GM19043 (cell line): ENCODE data around the gene SLC9C1.
"Not testable (repeated sequence)": the region's sequence is repeated elsewhere in the genome, so short reads cannot be mapped to it uniquely, and the experiment has no call there.

ENCODE experiments used
- ATAC-seq: cut with Tn5 transposase; IDR thresholded peaks from one replicate; pipeline ENCODE4 v1.9.1; 2021; ENCODE audit warnings: low read depth; ENCODE audit not compliant: unreplicated experiment

The SLC9C1 gene

DNA sequence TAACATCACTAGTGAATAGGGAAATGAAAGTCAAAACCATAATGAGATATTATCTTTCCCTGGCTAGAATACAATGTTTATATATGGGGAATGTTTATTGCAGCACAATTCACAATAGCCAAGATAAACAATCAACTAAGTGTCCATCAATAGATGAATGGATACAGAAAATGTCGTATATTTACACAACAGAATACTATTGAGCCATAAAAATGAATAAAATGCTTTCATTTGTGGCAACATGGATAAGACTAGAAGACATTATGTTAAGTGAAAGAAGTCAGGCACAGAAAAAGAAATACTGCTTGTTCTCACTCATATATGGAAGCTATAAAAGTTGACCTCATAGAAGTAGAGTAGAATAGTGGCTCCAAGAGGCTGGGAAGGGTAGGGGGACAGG, 65.2 kb downstream of the SLC9C1 start:
- no peak for ATAC-seq

GRCh38 chr3:112200317-112200666, 93.7 kb downstream of the SLC9C1 start:
- no peak for ATAC-seq

DNA sequence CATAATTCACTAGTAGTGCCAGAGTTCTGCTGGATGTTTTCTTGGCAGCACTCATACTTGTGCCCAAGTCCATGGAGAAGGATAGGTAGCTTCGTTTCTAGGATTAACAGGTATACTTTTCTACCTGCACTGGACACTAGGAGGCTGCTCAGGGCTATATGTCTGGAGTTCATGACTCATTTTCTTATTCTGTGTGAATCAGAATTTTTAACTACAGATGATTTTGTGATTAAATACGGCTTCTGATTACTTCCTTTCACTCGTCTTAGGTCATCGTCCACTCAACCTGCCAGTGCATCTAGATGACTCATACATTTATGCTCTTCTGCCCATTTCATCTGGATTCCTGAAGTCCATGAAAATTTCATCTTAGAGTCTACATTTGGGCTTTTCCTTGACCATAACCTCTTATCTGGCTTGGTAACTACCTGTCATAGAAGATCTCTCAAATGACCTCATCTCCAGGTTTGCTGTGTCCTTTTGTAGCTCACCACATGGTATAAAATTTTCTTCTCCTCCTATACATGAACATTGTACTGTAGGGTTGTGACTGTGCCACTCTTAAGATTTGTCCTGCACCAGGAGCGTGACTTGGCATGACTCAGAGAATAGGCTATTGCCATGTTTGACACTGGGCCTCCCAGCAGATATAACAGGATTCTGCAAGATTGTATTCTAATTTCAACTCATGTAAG, 94.2 kb downstream of the SLC9C1 start:
- ATAC-seq, result no peak

DNA sequence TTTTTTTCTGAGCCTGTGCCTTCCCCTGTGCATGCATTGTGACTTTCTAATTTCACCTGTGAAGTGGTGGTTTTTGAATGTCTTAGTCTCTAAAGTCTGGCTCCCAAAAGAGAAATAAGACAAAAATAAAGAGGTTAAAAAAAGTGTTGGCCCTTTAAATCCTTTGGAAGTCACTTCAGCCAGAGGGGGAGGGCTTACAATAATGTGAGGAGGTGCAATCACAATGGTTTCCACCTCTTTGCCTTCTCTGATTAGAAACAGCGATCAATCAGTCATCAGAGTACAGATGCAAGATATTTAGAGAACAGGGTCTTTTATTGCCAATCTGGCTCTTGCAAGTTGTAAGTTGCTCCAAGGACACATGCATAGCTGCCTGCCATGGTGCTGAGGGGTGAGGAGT, 96.9 kb downstream of the SLC9C1 start:
- ATAC-seq, result no peak

DNA sequence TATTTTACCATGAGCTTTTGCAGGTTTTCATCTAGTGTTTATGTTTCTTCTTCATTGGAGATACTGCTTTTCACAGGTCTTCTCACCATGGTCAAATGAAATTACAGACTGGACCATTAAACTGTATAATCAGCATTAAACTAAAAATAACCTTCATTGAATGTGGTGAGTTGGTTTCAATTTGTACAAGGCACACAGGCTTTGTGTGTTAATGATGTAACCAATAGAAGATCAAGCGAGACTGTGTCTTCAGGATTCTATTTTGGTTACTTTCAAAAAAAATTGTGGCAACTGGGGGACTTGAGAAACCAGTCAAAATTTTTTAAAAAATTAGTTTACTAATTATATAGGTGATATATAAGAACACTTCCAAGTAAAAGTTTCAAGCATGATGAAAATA, 106.7 kb downstream of the SLC9C1 start:
- no peak for ATAC-seq

GRCh38 chr3:112185423-112186035, 108.5 kb downstream of the SLC9C1 start:
- not testable (repeated sequence) for ATAC-seq

DNA sequence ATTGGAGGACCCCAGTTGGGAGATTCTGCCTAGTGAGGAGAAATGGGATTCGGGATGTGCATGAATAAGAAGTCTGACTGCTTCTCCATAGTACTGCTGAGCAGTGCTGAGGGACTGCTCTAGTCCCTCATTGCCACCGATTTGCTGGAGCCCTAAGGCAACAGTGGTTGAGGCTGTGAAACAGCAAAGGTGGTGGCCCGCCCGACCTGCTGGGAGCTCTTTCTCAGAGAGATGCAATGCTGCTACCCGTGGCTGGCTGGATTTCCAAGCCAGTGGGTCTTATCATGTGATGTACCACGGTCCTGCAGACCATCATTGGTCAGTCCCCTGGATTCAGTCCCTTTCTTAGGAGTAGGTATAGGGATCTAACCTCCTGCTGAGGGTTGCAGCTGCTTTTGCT, 118.4 kb downstream of the SLC9C1 start:
- ATAC-seq, result no peak

GRCh38 chr3:112175037-112175436, 119.0 kb downstream of the SLC9C1 start:
- no peak for ATAC-seq

DNA sequence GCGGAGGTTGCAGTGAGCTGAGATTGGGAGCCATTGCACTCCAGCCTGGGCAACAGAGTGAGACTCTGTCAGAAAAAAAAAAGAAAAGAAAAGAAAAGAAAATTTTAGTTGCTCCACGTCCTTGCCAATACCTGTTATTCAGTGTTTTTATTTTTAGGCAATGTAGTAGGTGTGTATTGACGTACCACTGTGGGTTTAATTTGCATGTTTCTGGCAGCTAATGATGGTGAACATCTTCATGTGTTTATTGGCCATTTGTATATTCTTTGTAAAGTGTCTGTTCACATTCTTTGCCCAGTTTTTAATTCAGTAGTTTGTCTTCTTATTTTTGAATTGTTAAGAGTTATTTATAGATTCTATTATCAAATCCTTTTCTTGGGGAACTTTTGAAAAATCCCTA, 122.9 kb downstream of the SLC9C1 start:
- ATAC-seq, result no peak

- no peak for ATAC-seq
Measured at GRCh38 chr3:112170046-112170445, 124.0 kb downstream of the SLC9C1 start.

GRCh38 chr3:112167758-112168157, 126.3 kb downstream of the SLC9C1 start:
- ATAC-seq, result peak; percentile 92

DNA sequence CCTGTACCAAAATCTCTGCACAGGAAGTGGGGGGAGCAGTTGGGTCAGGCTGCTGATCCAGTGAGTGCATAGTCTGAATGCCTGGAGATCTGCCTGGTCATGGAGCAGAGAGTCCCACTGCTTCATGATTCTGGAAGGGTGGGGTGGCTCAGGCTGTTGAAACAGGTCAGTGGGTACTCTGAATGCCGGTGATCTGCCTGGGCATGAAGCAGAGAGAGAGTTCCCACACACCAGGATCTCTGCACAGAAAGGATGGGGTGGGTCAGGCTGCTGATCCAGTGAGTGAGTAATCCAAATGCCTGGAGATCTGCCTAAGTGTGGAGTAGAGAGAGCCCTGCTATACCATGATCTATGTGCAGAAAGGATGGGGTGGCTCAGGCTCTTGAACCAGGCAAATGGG, 144.9 kb downstream of the SLC9C1 start:
- ATAC-seq, result no peak

- ATAC-seq, result no peak
Measured at GRCh38 chr3:112143689-112144088, 150.3 kb downstream of the SLC9C1 start.

DNA sequence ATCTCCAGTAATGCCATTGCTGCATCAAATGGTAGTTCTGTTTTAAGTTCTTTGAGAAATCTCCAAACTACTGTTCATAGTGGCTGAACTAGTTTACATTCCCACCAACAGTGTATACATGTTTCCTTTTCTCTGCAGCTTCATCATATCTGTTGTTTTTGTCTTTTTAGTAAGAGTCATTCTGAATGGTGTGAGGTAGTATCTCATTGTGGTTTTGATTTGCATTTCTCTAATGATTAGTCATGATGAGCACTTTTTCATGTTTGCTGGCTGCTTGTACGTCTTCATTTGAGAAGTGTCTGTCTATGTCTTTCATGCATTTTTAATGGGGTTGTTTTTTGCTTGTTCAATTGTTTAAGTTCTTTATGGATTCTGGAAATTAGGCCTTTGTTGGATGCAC, 150.8 kb downstream of the SLC9C1 start:
- ATAC-seq, result no peak

DNA sequence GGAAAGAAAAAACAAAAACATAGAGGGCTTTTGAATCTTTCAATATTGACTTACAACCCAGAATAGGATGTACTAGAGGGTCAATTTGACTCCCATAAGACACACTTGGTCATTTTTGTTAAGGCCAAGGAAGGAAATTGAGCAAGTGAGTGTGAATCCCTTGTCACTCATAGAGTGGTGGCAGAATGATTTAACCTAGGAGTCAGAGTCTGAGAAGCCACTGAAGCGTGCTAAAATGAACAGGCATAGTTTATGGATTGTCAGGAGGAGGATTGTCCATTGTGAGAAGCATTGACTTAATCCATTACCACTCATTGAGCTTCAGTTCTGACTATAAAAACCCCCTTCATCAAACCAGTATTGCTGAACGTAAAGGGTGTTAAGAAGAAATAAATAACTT, 152.7 kb downstream of the SLC9C1 start:
- no peak for ATAC-seq

DNA sequence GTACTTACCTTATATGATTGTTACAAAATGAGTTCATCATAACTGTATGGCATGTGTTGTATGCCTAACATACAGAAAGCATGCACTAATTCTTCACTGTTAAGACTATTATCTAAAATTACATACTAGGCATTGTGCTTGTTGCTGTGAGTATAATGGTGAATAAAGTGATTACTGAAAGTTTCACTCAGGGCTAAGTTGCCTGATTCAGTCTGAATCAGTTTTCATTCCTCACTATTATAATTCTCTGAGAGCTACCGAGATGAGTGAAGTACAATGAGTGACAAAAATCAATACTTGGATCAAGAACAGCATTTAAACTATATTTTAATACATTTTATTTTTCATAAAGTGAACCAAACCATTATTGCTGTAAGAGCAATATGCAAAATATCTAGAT, 153.4 kb downstream of the SLC9C1 start:
- no peak for ATAC-seq

GRCh38 chr3:112138219-112138969, 155.6 kb downstream of the SLC9C1 start:
- no peak for ATAC-seq

DNA sequence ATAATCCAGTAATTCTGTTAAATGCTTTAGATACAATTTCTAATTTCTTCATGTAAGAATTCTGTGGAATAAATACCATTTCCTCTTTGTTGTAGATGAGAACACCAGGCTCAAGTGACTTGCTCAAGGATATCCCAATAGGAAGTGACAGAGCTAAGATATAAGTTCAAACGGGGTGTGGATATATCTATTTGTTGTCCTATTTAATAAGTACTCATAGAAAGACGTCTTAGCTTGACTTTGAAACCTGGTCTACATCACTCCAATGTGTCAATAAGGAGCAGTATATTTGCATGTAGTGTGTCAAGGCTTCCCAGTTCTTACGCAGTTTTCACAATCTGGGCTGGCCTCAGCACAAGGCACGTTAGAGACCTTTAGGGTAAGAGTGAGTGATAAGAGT, 156.2 kb downstream of the SLC9C1 start:
- no peak for ATAC-seq

GRCh38 chr3:112136959-112137693, 156.9 kb downstream of the SLC9C1 start:
- ATAC-seq, result no peak

- ATAC-seq, result no peak
Measured at GRCh38 chr3:112136046-112136445, 158.0 kb downstream of the SLC9C1 start.
